Peyer's patch (tissue), 4 donors: ENCODE data around the gene TAS2R1.

ENCODE experiments used
- CTCF ChIP-seq, 6 experiments: fragments of 450-650 bp in 4 of 6; fragments of 200-600 bp in 2 of 6; sonication (generic) in 1 of 6; IDR thresholded peaks; one replicate each; pipeline ENCODE4 v1.5.1; 2017 to 2019; ENCODE audit warnings: antibody characterized with exemption in 6 of 6, mild to moderate bottlenecking in 3 of 6, moderate library complexity in 1 of 6
- POLR2A ChIP-seq, 2 donors: fragments of 450-650 bp; IDR thresholded peaks; one replicate each; pipeline ENCODE4 v1.5.1; 2017; ENCODE audit warnings: antibody characterized with exemption in 2 of 2, mild to moderate bottlenecking in 2 of 2, moderate library complexity in 2 of 2

- no peak for TF ChIP-seq CTCF (IDR thresholded peaks at IDR 0.05)
- no peak for TF ChIP-seq POLR2A (IDR thresholded peaks at IDR 0.05)
Observed at GRCh38 chr5:9627541-9627940, 2.6 kb downstream of the TAS2R1 start.
